Dermis microvascular lymphatic vessel endothelial cell (primary cell): ENCODE data around the gene ANXA9. TPM values are rescaled to one million over a fixed set of nuclear protein-coding genes. Genes with fewer than 3 reads are reported as not detected.

Experiments
- DNase-seq, 2 donors: peaks; one replicate each; pipeline versions ENCODE4 v3.0.0 to v3.0.0-alpha.2; 2010; ENCODE audit warnings: low read depth in 2 of 2
- total RNA-seq: library from RNA; depleted of rRNA; stranded (reverse); fragments of >200 nt; gene quantifications from 2 replicates; pipeline ENCODE4 v1.2.1, GENCODE V29; 2014

ANXA9 gene
- total RNA-seq, 1 donor from 2014 or later, result not detected

GRCh38 chr1:151003180-151003579 is 21.1 kb downstream of the ANXA9 start:
- DNase-seq, result no peak

GRCh38 chr1:151005729-151006319 is 23.7 kb downstream of the ANXA9 start:
- no peak for DNase-seq

DNA sequence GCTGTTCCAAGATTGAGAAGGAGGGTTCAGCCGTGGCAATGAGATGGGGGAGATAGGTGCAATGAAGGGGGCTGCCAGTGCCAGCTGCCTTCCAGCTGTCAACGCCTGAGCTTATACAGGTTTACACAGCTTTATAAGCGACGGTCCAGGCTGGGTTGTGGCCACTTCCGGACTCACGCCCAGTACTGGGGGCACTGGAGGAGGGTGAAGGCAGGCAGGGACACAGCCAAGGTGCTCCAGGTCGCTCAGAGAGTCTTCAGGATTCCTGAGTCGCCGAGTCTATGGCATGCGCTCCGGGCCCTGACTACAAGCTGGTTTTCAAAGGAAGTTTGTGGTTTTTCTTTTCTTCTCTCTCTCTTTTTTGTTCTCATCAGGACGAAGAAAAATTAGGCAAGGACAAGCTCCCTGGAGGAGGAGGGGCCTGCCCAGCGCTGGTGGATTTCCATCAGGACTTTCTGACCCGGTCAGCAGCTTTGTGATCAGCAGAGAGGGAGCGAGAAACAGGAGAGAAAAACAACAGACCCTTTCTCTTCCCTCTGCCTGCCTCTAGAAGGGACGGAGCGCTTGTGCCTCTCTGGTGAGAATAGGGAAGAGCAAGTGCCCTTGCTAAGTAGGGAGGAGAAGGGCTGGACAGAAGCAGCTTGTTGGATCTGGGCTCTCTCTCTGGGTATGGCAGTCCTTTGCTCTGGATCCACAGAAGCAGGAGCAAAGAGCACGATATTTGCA is 24.4 kb downstream of the ANXA9 start, which contains the start of gene MINDY1:
TSS of gene MINDY1 (minus strand) at position 576 of the 726 bp plus-strand sequence. CDS start 4,285 bp downstream, outside the sequence.
- DNase-seq, result peak; percentile 63 to 88

DNA sequence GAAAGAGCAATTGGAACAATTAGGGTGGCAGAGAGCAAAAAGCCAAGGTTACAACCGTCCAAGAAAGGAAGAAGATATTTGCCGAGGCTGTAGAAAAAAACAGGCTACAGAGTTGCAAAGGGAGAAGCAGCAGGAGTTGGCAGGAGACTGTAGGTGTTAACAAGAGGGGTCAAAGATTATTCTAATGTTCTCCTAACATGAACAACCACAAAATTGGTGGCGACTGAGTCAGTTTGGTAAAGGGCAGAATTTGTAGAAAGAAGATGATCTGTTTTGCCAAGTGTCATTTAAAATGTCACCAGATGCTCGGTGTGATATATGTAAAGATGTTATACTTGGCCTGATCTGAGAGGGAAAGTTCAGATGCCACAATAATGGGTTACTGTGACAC is 25.8 kb downstream of the ANXA9 start:
- no peak for DNase-seq

DNA sequence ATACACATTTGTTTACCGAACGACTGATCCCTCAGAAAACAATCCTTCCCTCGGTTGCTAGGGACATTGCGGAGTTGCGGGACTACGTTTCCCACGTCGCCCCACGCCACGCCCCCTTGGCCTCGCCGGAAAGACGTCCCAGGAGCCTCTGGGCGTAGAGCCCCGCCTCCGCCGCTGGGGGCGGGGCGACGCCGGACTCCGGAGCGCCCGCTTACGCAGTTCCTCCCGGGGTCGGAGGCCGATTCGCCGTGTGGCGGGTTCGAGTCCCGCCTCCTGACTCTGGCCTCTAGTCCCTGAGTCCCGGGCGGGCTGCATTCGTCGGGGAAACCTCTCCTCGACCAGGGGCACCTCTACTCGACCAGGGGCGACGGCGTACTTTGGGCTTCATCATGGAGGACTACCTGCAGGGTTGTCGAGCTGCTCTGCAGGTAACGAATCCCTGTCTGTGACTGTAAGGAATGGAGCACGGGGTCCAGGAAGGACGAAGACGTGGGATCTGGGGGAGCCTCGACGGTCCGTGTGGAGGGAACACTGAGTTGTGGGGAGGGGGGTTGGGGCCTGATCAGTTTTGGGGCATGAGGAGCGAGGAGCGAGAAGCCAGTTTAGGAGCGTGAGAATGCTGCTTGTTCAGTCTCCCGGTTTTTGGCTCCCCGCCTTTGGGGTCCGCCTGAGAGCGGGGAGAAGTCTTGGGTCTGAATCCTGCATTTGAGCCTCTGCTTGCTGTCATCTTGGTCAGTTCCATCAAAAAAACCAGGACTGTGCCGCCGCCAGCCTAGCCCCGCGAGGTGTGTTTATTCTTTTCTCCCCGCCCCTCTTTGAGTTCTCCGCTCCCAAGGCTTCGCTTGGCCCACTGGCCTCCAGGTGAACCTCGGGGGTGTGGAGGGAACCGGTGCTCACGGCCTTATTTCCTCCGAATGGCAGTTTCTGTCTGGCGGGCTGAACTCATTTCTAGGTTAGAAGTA is 26.4 kb downstream of the ANXA9 start, which contains the start of gene PRUNE1:
TSS of gene PRUNE1 (plus strand) at position 206 of the 962 bp plus-strand sequence. CDS start at position 390, 184 bp downstream.
- peak; percentile 98 to 99 for DNase-seq

DNA sequence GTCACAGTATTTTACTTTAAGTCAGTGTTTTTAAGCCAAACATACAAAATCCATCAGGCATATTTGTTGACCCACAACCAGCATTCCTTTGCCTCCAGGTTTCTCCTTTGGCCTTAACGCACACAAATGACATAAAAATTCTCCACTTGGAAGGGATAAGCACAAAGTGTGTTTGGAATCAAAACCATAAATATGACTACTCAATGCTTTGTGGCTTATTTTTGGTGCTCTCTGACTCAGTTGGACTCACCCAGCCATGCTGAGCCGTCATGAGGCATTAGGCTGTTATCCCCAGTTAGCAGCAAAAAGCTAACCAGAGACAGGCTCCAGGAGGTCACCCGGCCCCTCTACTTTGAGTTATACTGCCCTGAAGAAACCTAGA is 27.1 kb downstream of the ANXA9 start:
- DNase-seq, result no peak

DNA sequence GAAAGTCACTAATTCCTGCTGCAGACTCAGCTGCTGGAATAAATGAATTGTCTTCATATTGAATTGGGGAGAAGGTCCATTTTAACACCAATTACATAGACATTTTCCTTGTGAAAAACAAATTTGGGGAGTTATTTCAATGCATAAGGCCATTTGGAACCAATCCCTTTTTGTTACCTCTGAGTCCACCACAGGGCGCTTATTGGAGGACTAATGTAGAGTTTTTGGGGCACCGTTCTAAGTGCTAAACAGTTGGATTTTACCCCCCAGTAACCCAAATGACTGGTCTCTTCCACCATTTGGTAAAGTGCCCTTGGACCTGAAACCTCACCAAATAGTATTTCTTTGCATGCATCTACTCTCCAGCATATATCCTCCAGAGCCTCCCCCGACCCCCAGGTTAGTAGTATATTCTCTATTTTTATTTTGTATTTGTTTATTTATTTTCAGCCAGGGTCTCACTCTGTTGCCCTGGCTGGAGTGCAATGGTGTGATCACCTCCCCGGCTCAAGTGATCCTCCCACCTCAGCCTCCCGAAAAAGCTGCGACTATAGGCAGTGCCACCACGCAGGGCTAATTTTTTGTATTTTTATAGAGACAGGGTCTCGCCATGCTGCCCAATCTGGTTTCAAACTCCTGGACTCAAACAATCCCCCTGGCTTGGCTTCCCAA is 27.7 kb downstream of the ANXA9 start:
- DNase-seq, result no peak

GRCh38 chr1:151010346-151010726 is 28.2 kb downstream of the ANXA9 start:
- no peak for DNase-seq

DNA sequence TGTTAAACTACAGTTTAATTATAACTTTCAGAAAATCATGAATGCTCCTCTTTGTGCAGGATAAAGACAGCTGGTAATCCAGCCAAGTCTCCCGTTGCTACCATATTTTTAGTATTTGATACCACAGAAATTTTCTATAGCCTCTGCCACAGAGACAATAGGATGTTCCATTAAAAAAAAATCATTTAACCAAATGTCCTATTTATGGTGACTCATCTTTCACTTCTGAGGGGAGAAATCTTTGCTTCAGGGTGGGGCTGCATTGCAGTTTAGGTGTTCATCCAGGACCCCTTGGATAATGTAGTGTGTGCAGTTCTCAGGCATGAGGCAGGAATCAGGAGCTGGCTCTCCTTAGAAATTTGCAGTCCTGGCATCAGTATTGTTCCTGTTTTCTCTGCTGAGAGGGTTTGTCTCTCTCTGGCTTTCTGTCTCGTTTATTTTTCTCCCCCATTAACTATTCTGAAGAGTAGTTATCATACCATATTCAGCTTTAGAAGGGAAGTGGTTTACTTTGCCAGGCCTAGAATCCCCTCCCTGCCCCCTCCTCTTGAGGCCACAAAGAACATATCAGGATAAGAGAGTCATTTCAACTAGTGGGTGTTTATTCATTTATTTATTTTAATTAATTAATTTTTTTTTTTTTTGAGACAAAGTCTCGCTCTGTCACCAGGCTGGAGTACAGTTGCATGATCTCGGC is 29.2 kb downstream of the ANXA9 start:
- no peak for DNase-seq

- no peak for DNase-seq
Measured at GRCh38 chr1:151012684-151013471, 30.8 kb downstream of the ANXA9 start.

DNA sequence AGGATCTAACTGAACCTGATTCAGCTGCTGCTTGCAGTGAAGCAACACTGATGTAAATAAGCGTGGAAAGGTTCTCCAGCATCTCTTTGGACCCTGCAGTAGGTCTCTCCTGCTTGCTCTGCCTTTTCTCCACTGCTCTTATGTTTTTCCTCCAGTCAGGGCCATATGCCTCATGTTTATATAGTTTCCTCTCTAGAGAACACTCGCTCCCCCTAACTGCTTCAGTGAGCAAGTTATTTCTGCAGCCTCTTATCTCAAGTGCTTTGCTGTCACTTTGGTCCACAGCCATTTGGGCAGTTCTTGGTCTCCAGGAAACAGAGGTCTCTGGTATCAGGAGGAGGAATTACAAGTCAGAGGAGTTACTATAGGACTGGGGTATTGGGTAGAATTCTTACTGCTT is 31.4 kb downstream of the ANXA9 start:
- no peak for DNase-seq

GRCh38 chr1:151024540-151025146 is 42.6 kb downstream of the ANXA9 start:
- DNase-seq, result peak; percentile 65 to 79

- no peak for DNase-seq
Measured at GRCh38 chr1:151026460-151026859, 44.4 kb downstream of the ANXA9 start.

DNA sequence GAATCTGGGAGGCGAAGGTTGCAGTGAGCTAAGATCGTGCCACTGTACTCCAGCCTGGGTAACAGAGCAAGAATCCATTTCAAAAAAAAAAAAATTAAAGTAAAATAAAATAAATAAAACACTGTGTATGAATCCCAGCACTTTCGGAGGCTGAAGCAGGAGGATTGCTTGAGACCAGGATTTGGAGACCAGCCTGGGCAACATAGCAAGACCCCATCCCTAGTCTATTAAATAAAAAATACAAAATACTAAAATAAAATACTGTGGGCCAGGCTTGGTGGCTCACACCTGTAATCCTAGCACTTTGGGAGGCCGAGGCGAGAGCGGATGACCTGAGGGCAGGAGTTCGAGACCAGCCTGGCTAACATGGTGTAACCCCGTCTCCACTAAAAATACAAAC is 50.1 kb downstream of the ANXA9 start:
- no peak for DNase-seq

DNA sequence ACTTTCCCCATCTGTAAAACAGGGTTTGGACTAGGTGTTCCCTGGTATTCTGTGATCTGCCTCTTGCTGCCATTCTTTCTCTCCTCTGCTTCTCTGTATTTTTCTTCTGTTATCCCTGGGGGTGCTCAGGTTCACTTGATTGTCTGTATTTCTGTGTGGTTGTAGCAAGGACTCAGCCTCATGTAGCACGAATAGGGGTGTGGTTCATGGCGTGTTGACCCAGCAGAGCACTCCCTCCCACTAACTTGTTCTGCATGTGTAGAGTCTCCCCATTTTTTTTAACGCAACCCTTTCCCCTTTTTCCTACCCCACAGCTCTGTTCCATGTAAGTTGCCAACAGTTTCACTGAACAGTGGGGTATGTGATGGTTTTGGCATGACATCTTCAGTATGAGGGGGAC is 53.1 kb downstream of the ANXA9 start:
- no peak for DNase-seq

GRCh38 chr1:151036356-151036755 is 54.3 kb downstream of the ANXA9 start, which contains the start of gene BNIPL:
Gene BNIPL, plus strand, starts transcription at chr1:151036586. Its CDS starts 140 bp downstream, at chr1:151036726.
- DNase-seq, result no peak

GRCh38 chr1:151037032-151037431 is 54.9 kb downstream of the ANXA9 start:
- DNase-seq, result no peak

GRCh38 chr1:151039521-151039920 is 57.4 kb downstream of the ANXA9 start:
- DNase-seq, result no peak

- no peak for DNase-seq
Measured at GRCh38 chr1:151043163-151043562, 61.1 kb downstream of the ANXA9 start.
